ENCODE data around the gene LRP4. TPM values are rescaled to one million over a fixed set of nuclear protein-coding genes. Genes with fewer than 3 reads are reported as not detected.

LRP4 gene
- total RNA-seq, 1 donor from 2014 or later = 2.5 TPM

DNA sequence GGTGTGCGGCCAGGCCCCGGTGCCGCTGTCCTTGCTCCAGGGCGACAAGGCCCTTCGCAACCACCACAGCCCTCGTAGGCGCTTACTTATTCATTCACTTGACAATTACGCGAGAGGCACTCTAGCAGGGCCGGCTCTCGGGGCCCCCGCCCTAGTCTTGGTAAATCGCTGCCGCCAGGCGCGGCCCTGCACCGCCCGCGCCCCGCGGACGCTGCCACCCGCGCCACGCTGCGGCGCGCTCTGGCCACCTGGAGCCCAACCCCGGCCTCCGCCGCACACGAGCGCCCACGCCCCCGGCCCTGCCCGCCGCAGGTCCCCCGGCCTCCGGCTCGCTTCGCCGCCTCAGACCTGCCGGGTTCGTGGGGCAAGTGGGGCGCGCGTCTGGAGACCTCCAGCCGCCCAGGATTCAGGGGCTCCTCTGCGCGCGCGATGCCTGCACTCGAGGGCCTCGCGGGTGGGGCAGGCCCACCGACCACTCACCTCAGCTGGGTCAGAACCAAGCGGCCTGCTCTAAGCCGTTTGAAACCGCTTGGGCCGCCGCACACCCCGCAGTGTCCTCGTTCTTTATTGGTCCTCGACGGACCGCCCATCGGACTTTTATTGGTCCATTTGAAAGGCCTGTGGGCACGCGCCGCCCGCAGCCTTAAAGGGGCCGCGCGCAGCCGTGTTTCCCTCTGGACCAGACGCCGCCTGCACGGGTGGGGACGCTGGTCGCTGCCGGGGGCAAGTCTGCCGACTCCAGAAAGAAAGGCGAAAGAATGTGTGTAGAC is 72.4 kb downstream of the LRP4 start, which contains the start of gene CKAP5:
Gene CKAP5, minus strand, starts transcription at position 541 of the 770 bp plus-strand sequence. CDS start 25,049 bp downstream, outside the sequence.
- ATAC-seq = peak; percentile 95

DNA sequence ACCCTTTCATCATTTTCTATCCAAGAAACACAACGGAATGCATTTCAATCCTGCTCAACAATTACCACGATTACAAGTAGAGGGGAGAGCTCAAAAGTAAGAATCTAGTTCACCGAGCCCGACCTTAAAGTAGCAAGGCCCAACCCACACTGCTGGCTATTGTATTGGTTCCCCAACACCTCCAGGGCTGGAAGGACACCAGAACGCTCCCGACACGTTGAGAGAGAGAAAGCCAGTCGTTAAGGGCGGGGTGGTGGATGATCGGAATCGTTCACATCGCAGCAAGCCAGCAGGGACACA is 73.0 kb downstream of the LRP4 start:
- peak; percentile 51 for ATAC-seq

DNA sequence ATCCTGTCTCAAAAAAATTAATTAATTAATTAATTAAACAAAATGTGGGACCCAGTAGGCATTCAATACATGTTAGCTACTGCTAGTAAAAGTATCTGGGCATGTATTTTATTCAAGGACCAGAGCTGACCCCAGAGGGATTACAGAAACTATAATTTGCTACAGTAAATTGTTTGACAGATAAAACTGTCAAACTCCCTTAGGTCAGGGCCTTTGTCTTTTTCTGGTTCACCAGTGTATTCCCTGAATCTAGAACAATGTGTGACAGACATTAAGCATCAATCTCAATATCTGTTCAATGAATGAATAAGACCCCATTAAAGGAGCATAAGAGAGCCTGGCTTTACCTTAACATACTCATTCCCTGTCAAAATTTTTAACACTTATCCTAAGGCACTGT is 78.2 kb downstream of the LRP4 start:
- ATAC-seq = no peak

DNA sequence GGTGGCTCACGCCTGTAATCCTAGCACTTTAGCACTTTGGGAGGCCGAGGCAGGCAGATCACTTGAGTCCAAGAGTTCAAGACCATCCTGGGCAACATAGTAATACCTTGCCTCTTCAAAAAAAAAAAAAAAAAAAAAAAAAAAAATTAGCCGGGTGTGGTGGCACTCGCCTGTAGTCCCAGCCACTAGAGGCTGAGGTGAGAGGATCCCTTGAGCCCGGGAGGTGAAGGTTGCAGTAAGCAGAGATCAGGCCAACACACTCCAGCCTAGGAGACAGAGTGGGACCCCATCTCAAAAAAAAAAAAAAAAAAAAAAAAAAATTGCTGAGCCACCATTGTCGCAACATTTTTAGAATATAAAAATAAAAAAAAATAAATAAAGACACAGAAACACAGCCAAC is 79.8 kb downstream of the LRP4 start:
- no peak for ATAC-seq

DNA sequence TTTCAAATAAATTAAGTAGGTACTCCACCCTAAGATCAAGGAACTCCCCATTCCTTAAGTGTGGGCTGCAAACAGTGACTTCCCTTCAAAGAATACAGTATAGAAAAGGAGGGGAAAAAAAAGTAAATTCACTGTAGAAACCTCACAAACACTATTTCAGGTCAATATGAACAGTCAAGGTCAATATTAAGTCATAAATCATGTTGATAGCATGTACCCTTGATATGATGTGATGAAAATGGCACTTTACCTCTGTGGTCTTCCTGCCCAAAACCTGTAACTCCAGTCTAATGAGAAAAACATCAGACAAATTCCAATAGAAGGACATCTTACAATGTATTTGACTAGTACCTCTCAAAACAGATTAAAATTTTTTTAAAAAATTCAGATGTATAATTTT is 80.5 kb downstream of the LRP4 start:
- no peak for ATAC-seq

DNA sequence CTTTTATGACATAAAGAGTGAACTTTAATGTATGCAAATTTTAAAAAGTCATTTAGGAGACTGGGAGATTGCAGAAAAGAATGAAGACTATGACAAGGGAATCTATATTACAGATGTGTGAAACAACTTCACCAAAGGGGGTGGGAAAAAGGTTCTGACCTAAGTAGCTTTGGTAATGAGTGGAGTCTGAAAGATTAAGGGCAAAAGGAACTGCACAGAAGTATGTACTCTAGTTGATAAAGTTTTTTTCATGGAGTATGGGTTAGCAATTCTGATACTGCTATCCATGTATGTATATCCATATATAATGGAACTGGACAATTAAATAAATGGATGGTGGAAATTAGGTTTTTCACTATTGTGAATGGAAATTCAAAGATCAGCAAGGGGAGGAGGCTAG is 81.5 kb downstream of the LRP4 start:
- ATAC-seq = no peak

DNA sequence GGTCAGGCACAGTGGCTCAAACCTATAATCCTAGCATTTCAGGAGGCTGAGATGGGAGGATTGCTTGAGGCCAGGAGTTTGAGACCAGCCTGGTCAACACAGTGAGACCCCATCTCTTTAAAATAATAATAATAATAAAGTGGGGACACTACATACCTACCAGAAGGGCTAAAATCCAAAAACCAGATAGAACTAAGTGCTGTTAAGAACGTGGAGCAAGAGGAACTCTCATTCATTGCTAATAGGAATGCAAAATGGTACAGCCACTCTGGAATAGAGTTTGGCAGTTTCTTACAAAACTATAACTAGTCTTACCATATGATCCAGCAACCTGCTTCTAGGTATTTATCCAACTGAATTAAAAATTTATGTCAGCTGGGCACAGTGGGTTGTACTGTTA is 81.9 kb downstream of the LRP4 start:
- no peak for ATAC-seq

DNA sequence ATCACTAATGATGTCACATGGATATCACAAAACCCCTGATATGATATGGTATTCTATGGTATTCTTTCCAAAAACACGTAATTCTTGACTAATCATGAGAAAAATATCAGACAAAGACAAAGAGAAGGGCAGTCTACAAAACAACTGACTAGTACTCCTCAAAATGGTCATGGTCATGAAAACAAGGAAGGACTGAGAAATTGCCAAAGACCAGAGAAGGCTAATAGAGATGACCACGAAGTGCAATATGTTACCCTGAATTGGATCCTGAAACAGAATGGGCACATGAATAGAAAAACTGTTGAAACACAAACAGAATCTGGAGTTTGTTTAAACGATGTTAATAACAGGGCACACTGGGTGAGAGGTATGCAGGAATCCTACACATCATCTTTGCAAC is 82.5 kb downstream of the LRP4 start:
- no peak for ATAC-seq

DNA sequence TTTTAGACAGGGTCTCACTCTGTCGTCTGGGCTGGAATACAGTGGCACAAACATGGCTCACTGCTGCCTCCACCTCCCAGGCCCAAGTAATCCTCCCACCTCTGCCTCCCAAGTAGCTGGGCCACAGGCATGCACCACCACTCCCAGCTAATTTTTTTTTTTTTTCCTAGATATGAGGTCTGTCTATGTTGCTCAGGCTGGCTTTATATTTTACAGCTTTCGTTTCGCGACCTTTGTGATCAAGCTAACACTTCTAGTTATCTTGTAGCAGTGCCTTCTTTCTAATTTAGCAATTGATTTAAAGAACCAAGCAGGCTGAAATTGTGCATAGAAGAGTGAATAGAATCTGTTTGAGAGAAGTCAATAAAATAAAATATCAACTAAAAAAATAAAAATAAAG is 83.5 kb downstream of the LRP4 start:
- no peak for ATAC-seq

DNA sequence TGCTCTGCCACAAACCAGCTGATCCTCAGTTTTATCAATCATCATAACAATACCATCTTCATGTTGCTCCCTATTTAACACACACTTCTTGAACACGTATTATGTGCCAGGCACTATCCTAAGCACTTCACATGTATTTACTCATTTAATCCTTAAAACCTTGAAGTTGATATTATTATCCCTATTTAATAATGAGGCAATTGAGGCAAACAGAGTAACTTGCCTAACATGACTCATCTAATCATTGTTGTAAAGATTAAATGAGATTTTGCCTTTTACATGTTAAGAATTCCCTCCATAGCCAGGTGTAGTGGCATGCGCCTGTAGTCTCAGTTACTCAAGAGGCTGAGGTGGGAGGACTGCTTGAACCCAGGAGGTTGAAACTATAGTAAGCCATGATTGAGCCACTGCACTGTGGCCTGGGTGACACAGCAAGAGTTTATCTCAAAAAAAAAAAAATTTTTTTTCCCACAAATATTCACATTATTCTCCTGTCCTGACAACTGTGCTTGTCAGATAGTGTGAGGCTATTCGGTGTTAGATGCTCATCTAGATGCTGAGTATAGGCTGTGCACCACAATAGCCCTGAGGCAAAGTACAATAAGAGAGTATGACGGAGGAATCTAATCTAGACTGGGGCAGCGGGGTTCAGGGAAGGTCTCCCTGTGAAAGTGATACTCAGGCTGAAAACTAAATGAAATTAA is 85.7 kb downstream of the LRP4 start:
- ATAC-seq = peak; percentile 73

DNA sequence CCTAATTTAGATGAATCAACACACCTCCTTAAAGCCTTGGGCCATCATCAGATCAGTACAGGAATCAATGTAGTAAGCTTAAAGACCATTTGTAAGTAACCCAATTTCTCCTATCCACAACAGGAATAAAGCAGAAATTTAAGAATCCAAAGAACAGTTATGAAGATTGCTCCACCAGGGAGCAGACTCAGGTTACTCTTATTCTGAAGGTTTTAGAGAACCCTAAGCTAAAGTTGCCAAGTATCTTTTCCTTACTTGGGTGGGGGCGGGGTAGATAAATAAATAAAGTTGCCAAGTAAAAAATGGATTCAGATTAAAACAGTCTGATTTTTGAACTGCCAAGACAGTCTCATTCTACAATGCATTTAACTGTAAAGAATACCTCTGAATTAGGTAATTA is 90.4 kb downstream of the LRP4 start:
- no peak for ATAC-seq

DNA sequence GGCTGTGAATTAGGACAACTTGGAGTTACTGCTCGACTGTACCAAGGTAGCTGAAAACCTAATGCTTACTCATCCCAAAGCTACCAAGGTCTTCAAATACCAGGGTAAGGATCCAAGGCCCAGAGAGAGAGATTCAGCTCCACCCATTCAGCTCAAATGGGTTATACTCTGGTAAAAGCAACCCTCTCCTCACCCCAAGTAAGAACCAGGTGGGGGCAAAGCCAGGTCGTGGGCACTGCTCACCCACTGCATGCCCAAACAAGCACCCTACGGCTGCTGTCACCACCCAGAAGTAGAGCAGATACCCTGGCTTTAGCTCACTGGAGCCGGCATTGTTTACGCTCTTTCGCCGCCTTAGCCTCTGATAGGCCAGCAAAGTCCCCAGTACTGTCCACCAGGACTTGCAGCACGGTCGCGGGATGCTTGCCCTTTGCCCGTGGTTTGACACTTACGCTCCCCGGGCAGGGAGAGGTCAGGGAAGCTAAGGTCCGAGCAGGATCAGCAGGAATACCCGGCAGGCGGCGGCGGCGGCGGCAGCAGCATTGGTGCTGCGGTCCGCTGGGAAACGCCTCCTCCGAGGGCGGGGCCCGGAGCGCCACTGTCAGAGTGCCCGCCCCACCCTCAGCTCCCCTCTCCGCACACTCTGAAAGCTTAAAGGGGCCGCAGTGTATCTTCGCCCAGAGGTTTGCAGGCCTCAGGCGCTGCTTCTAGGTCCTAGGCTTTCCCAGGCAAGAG is 91.9 kb downstream of the LRP4 start:
- ATAC-seq = peak; percentile 95

DNA sequence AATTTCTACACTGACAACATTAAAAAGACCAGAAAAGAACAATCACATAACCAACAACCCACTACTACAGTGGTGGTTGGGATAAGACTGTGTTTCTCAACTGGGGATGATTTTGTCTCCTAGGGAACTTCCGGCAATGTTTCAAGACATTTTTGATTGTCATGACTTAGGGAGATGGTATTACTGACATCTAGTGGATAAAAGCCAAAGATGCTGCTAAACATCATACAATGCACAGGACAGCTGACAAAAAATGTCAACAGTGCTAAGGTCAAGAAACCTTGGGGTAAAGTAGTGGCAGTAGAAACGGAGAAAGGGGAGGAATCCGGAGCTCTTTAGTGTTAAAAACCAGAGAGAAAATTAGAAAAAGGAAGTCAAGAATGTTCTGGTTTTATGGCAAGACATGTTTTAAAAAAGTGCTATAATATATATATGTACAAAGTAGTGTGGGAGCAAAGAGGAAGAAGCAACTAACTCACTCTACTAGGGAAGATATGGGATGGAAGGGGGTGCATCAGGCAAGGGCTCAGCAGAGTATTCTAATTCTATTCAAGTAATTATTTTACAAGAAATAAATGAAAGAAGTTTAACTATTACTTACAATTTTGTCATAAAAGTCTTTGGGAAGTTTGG is 109.4 kb downstream of the LRP4 start:
- peak; percentile 48 for ATAC-seq

Other genes with a start within 250 kb of the LRP4 start
- gene ARHGAP1, start 217.9 kb downstream of the LRP4 start, total RNA-seq = 88.7 TPM
- gene ZNF408, start 217.5 kb downstream of the LRP4 start, total RNA-seq = 6.7 TPM
- gene F2, start 199.3 kb downstream of the LRP4 start, total RNA-seq = not detected
- 48.7 TPM for gene CKAP5, start 72.3 kb downstream of the LRP4 start, total RNA-seq
- gene CSTPP1, start 18.2 kb upstream of the LRP4 start, total RNA-seq = 12.6 TPM